RPMI7951 (cell line): ENCODE results near the gene TTC34. TPM values are rescaled to one million over a fixed set of nuclear protein-coding genes. Genes with fewer than 3 reads are reported as not detected.
A peak's percentile ranks its signal among the peaks of the same experiment; 100 is the strongest.

Experiments
- DNase-seq: peaks from one replicate; pipeline ENCODE4 v3.0.0-alpha.2; 2012; ENCODE audit warnings: low read depth
- total RNA-seq: library from RNA; depleted of rRNA; stranded (reverse); fragments of >200 nt; shearing (Covaris generic); gene quantifications from 2 replicates; pipeline ENCODE4 v1.2.3, GENCODE V29; 2014; rRNA removed

TTC34 gene
- total RNA-seq, 1 experiment from 2014 or later = 0.12 TPM

DNA sequence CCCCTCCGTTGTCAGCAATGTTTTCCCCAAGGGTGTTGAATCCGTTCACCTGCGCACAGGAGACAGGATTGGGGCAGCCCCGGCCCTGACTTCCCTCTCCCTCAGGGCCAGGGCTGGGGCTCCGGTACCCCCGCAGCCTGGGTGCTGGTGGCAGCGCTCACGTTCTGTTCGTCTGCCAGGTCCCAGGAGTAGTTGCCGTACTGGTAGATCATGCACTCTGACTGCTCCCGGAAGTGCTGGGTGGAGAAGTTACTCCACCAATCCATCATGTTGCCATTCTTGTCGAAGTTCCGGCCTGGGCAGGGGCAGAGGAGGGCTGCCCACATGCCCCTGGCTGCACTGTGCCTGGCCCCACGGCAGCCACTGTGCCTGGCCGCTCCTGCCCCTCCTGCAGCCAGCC, 208.8 kb downstream of the TTC34 start:
- DNase-seq = no peak

GRCh38 chr1:2591581-2592261, 209.8 kb downstream of the TTC34 start:
- no peak for DNase-seq

GRCh38 chr1:2591233-2591580, 210.3 kb downstream of the TTC34 start:
- DNase-seq = no peak

- no peak for DNase-seq
These were observed 211.0 kb downstream of the TTC34 start for GRCh38 chr1:2590233-2591141.

- DNase-seq = no peak
These were observed 211.9 kb downstream of the TTC34 start for GRCh38 chr1:2589431-2590232.

DNA sequence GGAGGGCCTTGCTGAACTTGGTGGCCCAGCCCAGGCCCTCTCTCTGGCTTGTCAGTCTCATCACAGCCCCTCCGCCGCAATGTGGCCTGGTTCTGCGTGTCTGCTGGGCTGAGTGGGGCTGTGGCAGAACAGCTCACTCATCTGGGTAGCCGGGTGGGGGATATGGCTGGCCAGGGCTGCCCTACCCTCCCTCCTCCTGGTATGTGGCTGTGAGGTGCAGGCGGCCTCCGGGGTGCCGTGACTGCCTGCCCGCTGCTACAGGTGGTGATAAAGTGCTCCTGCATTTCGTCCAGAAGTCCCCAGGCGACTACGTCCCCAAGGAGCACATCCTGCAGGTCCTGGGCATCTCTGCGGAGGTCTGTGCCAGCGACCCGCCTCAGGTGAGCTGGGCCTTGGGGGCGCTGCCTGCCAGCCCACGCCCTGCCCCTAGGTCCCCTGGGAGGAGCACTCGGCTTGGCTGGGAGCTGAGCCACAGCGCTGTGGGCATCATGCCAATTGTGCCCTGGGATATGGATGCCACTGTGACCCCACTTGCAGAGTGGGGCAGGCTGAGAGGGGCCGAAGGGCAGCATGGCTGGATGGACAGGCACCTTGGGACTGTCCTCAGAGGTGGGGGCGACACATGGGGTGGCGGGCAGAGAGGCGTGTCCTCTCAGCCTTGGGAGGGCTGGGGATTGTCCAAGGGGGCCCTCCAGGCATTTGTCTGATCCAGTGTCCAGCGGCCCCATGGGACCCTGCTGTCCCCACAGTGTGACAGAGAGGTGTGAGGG, 212.6 kb downstream of the TTC34 start:
- DNase-seq = no peak

DNA sequence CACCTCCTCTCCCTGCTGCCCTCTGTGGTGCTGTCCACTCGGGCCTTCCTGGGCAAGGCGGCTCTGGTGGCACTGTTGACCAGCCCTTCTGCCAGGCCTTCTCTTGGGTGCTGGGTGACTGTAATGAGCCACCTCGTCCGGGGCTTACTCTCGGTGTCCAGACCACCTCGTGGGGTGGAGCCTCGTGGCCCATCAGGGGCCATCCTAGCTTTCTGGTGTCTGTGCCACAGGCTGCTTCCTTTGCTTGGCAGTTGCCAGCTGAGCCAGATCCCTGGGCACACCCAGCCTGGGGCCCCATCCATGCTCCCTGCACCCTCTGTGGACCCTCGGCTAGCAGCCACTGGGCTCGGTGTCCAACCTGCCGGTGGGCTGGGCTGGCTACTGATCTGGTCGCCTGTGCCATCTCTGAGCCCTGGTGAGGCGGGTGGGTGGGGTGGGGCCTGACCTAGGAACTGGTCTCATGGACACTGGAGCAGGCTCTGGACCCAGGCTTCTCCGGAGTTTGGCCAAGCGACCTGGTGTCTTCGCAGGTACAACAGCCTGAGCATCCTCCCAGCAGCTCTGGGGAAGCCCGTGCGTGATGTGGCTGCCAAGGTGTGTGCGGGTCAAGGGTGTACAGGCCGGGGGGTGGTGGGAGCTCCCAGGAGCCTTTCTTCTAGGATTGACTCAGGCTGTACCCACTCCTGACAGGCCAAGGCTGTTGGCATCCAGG, 213.5 kb downstream of the TTC34 start:
- DNase-seq = no peak

DNA sequence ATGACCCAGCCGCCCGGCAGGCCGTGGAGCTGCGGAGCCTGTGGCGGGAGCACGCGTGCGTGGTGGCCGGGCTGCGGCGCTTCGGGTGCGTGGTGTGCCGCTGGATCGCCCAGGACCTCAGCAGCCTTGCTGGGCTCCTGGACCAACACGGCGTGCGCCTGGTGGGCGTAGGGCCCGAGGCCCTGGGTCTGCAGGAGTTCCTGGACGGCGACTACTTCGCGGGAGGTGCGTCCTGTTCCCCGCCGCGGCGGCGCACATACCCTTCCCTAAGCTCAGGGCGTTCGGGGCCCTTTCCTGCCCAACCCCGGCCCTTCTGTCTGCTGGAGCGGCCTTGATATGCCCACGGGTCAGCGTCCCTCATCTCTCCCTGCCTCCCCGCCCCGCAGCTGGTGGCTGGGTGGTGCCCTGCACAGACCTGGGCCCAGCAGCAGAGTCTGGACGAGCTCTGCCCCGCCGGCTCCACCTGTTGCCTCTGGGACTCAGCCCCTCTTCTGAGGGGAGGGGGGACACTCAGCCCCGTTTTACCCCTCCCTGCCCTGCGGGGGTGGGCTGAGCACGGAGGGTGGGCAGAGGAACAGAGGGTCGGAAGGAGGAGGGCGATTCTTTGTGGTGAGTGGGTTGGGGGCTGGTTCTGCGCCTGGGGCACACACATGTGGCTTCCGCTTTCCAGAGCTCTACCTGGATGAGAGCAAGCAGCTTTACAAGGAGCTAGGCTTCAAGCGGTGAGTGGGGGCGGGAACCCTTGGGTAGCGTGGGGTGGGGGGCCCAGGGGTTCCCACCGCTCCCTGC, 214.2 kb downstream of the TTC34 start:
- no peak for DNase-seq

DNA sequence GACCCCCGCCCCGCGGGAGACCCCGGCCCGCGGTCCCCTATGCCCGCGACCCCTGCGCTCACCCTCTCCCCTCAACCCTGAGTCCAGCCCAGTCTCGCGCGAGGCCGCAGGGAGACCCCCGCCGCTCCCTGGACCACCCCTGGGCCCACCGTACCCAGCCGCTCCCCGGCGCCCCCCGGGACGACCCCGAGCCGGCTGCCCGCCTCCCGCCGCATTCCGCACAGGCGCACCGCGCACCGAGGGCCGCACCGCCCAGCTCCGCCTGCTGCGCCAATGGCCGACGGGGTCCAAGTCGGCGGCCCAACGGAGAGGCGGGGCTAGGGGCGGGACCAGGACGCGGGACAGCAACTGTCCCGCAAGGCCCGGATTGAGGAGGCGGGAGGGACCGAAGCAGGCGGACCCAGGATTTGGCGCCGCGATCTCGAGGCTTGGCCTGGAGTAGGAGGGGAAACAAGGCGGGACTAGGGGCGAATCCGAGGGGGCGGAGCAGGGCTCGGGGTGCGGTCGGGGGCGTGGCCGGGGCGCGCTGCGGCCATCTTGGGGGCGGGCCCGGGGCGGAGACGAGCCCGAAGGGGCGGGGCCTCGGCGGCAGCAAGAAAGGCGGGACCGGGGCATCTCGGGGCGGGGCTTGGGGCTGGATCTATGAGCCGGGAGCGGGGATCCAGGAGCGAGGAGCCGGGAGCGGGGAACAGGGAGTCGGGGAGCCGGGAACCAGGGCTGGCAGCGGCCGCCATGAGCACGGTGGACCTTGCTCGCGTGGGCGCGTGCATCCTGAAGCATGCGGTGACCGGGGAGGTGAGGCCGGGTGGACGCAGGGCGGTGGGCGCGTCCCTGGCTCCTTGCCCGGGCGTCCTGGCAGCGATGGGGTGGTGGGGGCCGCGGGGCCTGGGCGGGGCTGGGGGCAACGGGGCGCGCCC, 215.1 kb downstream of the TTC34 start, which contains the start of gene PRXL2B:
TSS of gene PRXL2B (plus strand) at position 624 of the 917 bp plus-strand sequence. CDS start at position 733, 109 bp downstream.
- DNase-seq = peak; percentile 98

Other genes starting within 250 kb of the TTC34 start
- gene TNFRSF14, start 245.3 kb downstream of the TTC34 start, total RNA-seq = 26.8 and 29.4 TPM in 2 replicates
- gene PRXL2B, start 214.9 kb downstream of the TTC34 start, total RNA-seq = 21.5 and 26.1 TPM in 2 replicates
- gene MMEL1, start 168.7 kb downstream of the TTC34 start, total RNA-seq = 2.8 TPM in 1 of 2 replicates, not detected in the other
- not detected in 2 replicates for gene ACTRT2, start 219.8 kb upstream of the TTC34 start, total RNA-seq